ENCODE data around the gene ADARB2.
A peak's percentile ranks its signal among the peaks of the same experiment; 100 is the strongest.
"Not testable (repeated sequence)": the region's sequence is repeated elsewhere in the genome, so short reads cannot be mapped to it uniquely, and the experiment has no call there.

The ADARB2 gene

GRCh38 chr10:1416456-1417037 is 320.8 kb downstream of the ADARB2 start:
- FAIRE-seq (no peak), DNase-seq (ENCODE audit: insufficient read length, low spot score) (no peak)
- TF ChIP-seq POLR2A (IDR thresholded peaks at IDR 0.05; ENCODE audit: low read depth, low read length) (no peak), SPI1 (IDR thresholded peaks at IDR 0.05; ENCODE audit: low read depth, low read length) (no peak), PAX5 (IDR thresholded peaks at IDR 0.05; ENCODE audit: insufficient read depth, low read length, severe bottlenecking) (no peak), POU2F2 (IDR thresholded peaks at IDR 0.05; ENCODE audit: low read depth, low read length) (no peak), TAF1 (IDR thresholded peaks at IDR 0.05; ENCODE audit: low read depth, low read length) (no peak), POLR2AphosphoS5 (IDR thresholded peaks at IDR 0.05; ENCODE audit: low read depth, low read length) (no peak)

GRCh38 chr10:1414893-1415292 is 322.4 kb downstream of the ADARB2 start:
- FAIRE-seq (no peak), DNase-seq (ENCODE audit: insufficient read length, low spot score) (no peak)
- TF ChIP-seq POLR2AphosphoS5 (IDR thresholded peaks at IDR 0.05; ENCODE audit: low read depth, low read length): no peak
- TF ChIP-seq PAX5 (IDR thresholded peaks at IDR 0.05; ENCODE audit: insufficient read depth, low read length, severe bottlenecking): no peak
- TF ChIP-seq POLR2A (IDR thresholded peaks at IDR 0.05; ENCODE audit: low read depth, low read length): no peak
- TF ChIP-seq SPI1 (IDR thresholded peaks at IDR 0.05; ENCODE audit: low read depth, low read length): no peak
- no peak for TF ChIP-seq TAF1 (IDR thresholded peaks at IDR 0.05; ENCODE audit: low read depth, low read length)
- no peak for TF ChIP-seq POU2F2 (IDR thresholded peaks at IDR 0.05; ENCODE audit: low read depth, low read length)

- DNase-seq (ENCODE audit: insufficient read length, low spot score): not testable (repeated sequence)
- FAIRE-seq: peak; percentile 35
These were observed 323.0 kb downstream of the ADARB2 start for GRCh38 chr10:1414346-1414745.

- DNase-seq (ENCODE audit: insufficient read length, low spot score) (no peak), FAIRE-seq (no peak)
- TF ChIP-seq SPI1 (IDR thresholded peaks at IDR 0.05; ENCODE audit: low read depth, low read length): no peak
- TF ChIP-seq PAX5 (IDR thresholded peaks at IDR 0.05; ENCODE audit: insufficient read depth, low read length, severe bottlenecking): no peak
- no peak for TF ChIP-seq POLR2A (IDR thresholded peaks at IDR 0.05; ENCODE audit: low read depth, low read length)
- no peak for TF ChIP-seq POLR2AphosphoS5 (IDR thresholded peaks at IDR 0.05; ENCODE audit: low read depth, low read length)
- no peak for TF ChIP-seq POU2F2 (IDR thresholded peaks at IDR 0.05; ENCODE audit: low read depth, low read length)
- TF ChIP-seq TAF1 (IDR thresholded peaks at IDR 0.05; ENCODE audit: low read depth, low read length): no peak
These were observed 323.5 kb downstream of the ADARB2 start for GRCh38 chr10:1413823-1414222.

GRCh38 chr10:1413256-1413655 is 324.1 kb downstream of the ADARB2 start:
- TF ChIP-seq PAX5 (IDR thresholded peaks at IDR 0.05; ENCODE audit: insufficient read depth, low read length, severe bottlenecking): no peak
- TF ChIP-seq SPI1 (IDR thresholded peaks at IDR 0.05; ENCODE audit: low read depth, low read length): no peak
- no peak for TF ChIP-seq POLR2AphosphoS5 (IDR thresholded peaks at IDR 0.05; ENCODE audit: low read depth, low read length)
- DNase-seq (ENCODE audit: insufficient read length, low spot score) (no peak), FAIRE-seq (no peak)

- FAIRE-seq (no peak), DNase-seq (ENCODE audit: insufficient read length, low spot score) (no peak)
- TF ChIP-seq POLR2AphosphoS5 (IDR thresholded peaks at IDR 0.05; ENCODE audit: low read depth, low read length) (no peak), POU2F2 (IDR thresholded peaks at IDR 0.05; ENCODE audit: low read depth, low read length) (no peak), POLR2A (IDR thresholded peaks at IDR 0.05; ENCODE audit: low read depth, low read length) (no peak), SPI1 (IDR thresholded peaks at IDR 0.05; ENCODE audit: low read depth, low read length) (no peak), TAF1 (IDR thresholded peaks at IDR 0.05; ENCODE audit: low read depth, low read length) (no peak), PAX5 (IDR thresholded peaks at IDR 0.05; ENCODE audit: insufficient read depth, low read length, severe bottlenecking) (no peak)
These were observed 324.7 kb downstream of the ADARB2 start for GRCh38 chr10:1412531-1413189.

GRCh38 chr10:1411956-1412355 is 325.4 kb downstream of the ADARB2 start:
- DNase-seq (ENCODE audit: insufficient read length, low spot score) (no peak), FAIRE-seq (no peak)
- TF ChIP-seq POLR2A (IDR thresholded peaks at IDR 0.05; ENCODE audit: low read depth, low read length) (no peak), PAX5 (IDR thresholded peaks at IDR 0.05; ENCODE audit: insufficient read depth, low read length, severe bottlenecking) (no peak), TAF1 (IDR thresholded peaks at IDR 0.05; ENCODE audit: low read depth, low read length) (no peak), SPI1 (IDR thresholded peaks at IDR 0.05; ENCODE audit: low read depth, low read length) (no peak)

GRCh38 chr10:1411451-1411850 is 325.9 kb downstream of the ADARB2 start:
- no peak for DNase-seq (ENCODE audit: insufficient read length, low spot score)
- FAIRE-seq: no peak
- TF ChIP-seq POLR2AphosphoS5 (IDR thresholded peaks at IDR 0.05; ENCODE audit: low read depth, low read length) (no peak), POU2F2 (IDR thresholded peaks at IDR 0.05; ENCODE audit: low read depth, low read length) (no peak), TAF1 (IDR thresholded peaks at IDR 0.05; ENCODE audit: low read depth, low read length) (no peak)

- DNase-seq (ENCODE audit: insufficient read length, low spot score) (no peak), FAIRE-seq (no peak)
- no peak for TF ChIP-seq POLR2AphosphoS5 (IDR thresholded peaks at IDR 0.05; ENCODE audit: low read depth, low read length)
- TF ChIP-seq SPI1 (IDR thresholded peaks at IDR 0.05; ENCODE audit: low read depth, low read length): no peak
- no peak for TF ChIP-seq PAX5 (IDR thresholded peaks at IDR 0.05; ENCODE audit: insufficient read depth, low read length, severe bottlenecking)
- no peak for TF ChIP-seq POLR2A (IDR thresholded peaks at IDR 0.05; ENCODE audit: low read depth, low read length)
- TF ChIP-seq POU2F2 (IDR thresholded peaks at IDR 0.05; ENCODE audit: low read depth, low read length): no peak
- TF ChIP-seq TAF1 (IDR thresholded peaks at IDR 0.05; ENCODE audit: low read depth, low read length): no peak
These were observed 326.6 kb downstream of the ADARB2 start for GRCh38 chr10:1410469-1411395.

GRCh38 chr10:1410032-1410431 is 327.3 kb downstream of the ADARB2 start:
- FAIRE-seq: no peak
- TF ChIP-seq POU2F2 (IDR thresholded peaks at IDR 0.05; ENCODE audit: low read depth, low read length): no peak
- TF ChIP-seq POLR2AphosphoS5 (IDR thresholded peaks at IDR 0.05; ENCODE audit: low read depth, low read length): no peak
- TF ChIP-seq PAX5 (IDR thresholded peaks at IDR 0.05; ENCODE audit: insufficient read depth, low read length, severe bottlenecking): no peak
- no peak for TF ChIP-seq POLR2A (IDR thresholded peaks at IDR 0.05; ENCODE audit: low read depth, low read length)
- TF ChIP-seq SPI1 (IDR thresholded peaks at IDR 0.05; ENCODE audit: low read depth, low read length): no peak
- no peak for TF ChIP-seq TAF1 (IDR thresholded peaks at IDR 0.05; ENCODE audit: low read depth, low read length)

More at GRCh38 chr10:1410032-1410431, 327.3 kb downstream of the ADARB2 start:
- DNase-seq (ENCODE audit: insufficient read length, low spot score): no peak
